Chondrocyte (in vitro differentiated cells): ENCODE measurements around the gene RPL34. TPM values are rescaled to one million over a fixed set of nuclear protein-coding genes. Genes with fewer than 3 reads are reported as not detected.
A peak's percentile ranks its signal among the peaks of the same experiment; 100 is the strongest.

Experiments
- DNase-seq: peaks from one replicate; pipeline ENCODE4 v3.0.0; 2021; ENCODE audit warnings: mixed read lengths, low spot score
- H3K27ac Mint-ChIP-seq: one replicate; pipeline ENCODE4 v1.8.0; 2021; ENCODE audit warnings: mild to moderate bottlenecking, moderate library complexity, mixed read lengths; ENCODE audit not compliant: unreplicated experiment
- H3K27me3 Mint-ChIP-seq: 2 replicates; pipeline ENCODE4 v1.8.0; 2021; ENCODE audit warnings: low read depth, mixed read lengths
- H3K36me3 Mint-ChIP-seq: 2 replicates; pipeline ENCODE4 v1.8.0; 2021; ENCODE audit warnings: low read depth, mixed read lengths
- H3K4me1 Mint-ChIP-seq: 2 replicates; pipeline ENCODE4 v1.8.0; 2021; ENCODE audit warnings: low read depth, mild to moderate bottlenecking, mixed read lengths
- H3K4me3 Mint-ChIP-seq: one replicate; pipeline ENCODE4 v1.8.0; 2021; ENCODE audit warnings: mild to moderate bottlenecking, moderate library complexity, mixed read lengths; ENCODE audit not compliant: unreplicated experiment
- H3K9me3 Mint-ChIP-seq: 2 replicates; pipeline ENCODE4 v1.8.0; 2021; ENCODE audit warnings: low read depth, mixed read lengths
- total RNA-seq: library from RNA; stranded (reverse); gene quantifications from 3 replicates; pipeline ENCODE4 v1.2.1, GENCODE V29; 2021
- TF ChIP-seq, protein P1 (sequence below): fragments of 200-600 bp; sonication (generic); IDR thresholded peaks from 2 replicates; pipeline ENCODE4 v1.5.0; 2021; ENCODE audit warnings: antibody characterized with exemption, mild to moderate bottlenecking, moderate library complexity

RPL34 gene
- total RNA-seq, 1 donor from 2014 or later, result 741 TPM

DNA sequence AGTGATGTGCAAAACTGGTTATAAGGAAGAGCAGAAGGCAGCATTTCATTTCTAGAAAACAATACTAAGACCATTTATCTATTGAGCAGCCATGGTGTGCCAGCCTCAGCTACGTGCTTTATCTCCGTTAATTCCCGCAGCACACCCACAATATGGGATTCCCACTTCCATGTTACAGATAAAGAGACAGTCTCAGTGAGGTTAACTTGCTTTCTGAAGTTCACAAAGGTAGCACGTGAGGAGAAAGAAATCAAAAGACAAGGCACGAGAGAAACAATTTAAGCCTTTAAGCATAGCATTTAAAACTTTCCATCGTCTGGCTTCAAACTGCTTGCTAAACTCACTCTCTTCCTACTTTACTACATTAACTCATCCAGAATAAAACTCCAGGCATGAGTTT lies 8.0 kb upstream of the RPL34 start:
- H3K36me3 Mint-ChIP-seq, result peaks cover 6% of the 10 kb centered on the region
- TF ChIP-seq, protein P1, sequence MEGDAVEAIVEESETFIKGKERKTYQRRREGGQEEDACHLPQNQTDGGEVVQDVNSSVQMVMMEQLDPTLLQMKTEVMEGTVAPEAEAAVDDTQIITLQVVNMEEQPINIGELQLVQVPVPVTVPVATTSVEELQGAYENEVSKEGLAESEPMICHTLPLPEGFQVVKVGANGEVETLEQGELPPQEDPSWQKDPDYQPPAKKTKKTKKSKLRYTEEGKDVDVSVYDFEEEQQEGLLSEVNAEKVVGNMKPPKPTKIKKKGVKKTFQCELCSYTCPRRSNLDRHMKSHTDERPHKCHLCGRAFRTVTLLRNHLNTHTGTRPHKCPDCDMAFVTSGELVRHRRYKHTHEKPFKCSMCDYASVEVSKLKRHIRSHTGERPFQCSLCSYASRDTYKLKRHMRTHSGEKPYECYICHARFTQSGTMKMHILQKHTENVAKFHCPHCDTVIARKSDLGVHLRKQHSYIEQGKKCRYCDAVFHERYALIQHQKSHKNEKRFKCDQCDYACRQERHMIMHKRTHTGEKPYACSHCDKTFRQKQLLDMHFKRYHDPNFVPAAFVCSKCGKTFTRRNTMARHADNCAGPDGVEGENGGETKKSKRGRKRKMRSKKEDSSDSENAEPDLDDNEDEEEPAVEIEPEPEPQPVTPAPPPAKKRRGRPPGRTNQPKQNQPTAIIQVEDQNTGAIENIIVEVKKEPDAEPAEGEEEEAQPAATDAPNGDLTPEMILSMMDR, result no peak
- no peak overlapping the region for H3K4me3 Mint-ChIP-seq
- H3K27ac Mint-ChIP-seq, result no peak overlapping the region
- no peaks in the 10 kb centered on the region for H3K27me3 Mint-ChIP-seq
- H3K9me3 Mint-ChIP-seq, result peaks cover 12% of the 10 kb centered on the region
- H3K4me1 Mint-ChIP-seq, result no peaks in the 10 kb centered on the region
- DNase-seq, result no peak

- H3K36me3 Mint-ChIP-seq, result peaks cover 22% of the 10 kb centered on the region
- H3K4me3 Mint-ChIP-seq, result peak overlapping the region; percentile 85
- no peaks in the 10 kb centered on the region for H3K27me3 Mint-ChIP-seq
- H3K9me3 Mint-ChIP-seq, result peaks cover 12% of the 10 kb centered on the region
- DNase-seq, result no peak
- peak overlapping the region; percentile 89 for H3K27ac Mint-ChIP-seq
- TF ChIP-seq, protein P1, result no peak
- H3K4me1 Mint-ChIP-seq, result peaks cover 46% of the 10 kb centered on the region
These were observed 840 bp upstream of the RPL34 start for GRCh38 chr4:108619372-108620100.

DNA sequence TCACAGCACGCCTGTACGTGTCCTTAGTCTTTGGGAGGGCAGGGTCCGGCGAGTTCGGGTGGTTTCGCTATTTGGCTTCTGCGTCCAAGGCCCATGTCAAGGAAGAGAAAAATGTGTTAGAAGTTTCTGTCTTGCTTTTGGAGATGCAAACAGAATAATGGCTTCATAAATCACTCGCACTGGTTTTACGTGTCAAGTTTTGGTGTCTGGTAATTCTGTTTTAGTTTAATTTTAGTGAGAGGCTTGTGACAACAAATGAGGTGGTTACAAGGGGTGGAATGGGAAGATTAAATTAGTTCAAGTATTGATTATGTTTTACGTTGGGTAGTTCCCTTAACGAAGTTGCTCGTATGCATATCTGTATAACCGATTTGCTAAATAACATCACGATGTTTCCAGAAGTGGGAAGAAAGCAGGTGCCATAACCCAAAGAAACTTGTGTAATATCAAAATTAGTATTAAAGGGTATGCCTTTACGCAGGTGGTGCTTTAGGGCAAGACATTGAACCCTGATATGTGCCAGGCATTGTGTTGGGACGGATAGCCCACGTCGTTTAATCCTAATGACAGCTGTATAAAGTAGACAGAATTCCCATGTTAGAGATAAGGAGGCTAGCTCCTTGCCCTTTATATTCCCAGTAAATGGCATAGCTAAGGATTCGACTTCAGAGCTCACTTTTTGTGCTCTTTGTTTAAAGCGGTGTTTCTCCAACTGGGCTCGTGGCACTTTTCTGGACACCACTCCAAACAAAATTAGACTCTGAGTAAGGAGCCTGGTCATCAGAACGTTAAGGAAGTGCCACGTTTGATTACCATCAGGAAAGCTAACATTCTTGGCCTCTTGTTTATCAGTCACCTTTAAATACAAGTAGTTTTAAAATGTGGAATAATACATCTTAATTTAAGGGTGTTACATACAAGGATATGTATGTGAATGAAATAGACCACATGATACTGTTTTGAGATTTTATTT lies 843 bp downstream of the RPL34 start:
- Mint-ChIP-seq H3K9me3 (peaks cover 3% of the 10 kb centered on the region), H3K27ac (peak overlapping the region; percentile 89), H3K4me1 (peaks cover 52% of the 10 kb centered on the region), H3K36me3 (peaks cover 29% of the 10 kb centered on the region), H3K27me3 (no peaks in the 10 kb centered on the region), H3K4me3 (peak overlapping the region; percentile 85)
- TF ChIP-seq, protein P1, result no peak
- DNase-seq, result no peak

GRCh38 chr4:108622022-108622421 lies 1.6 kb downstream of the RPL34 start:
- DNase-seq, result no peak
- H3K27me3 Mint-ChIP-seq, result no peaks in the 10 kb centered on the region
- H3K4me3 Mint-ChIP-seq, result peak overlapping the region; percentile 85
- no peaks in the 10 kb centered on the region for H3K9me3 Mint-ChIP-seq
- TF ChIP-seq, protein P1, result no peak
- H3K4me1 Mint-ChIP-seq, result peaks cover 52% of the 10 kb centered on the region
- no peak overlapping the region for H3K27ac Mint-ChIP-seq
- peaks cover 33% of the 10 kb centered on the region for H3K36me3 Mint-ChIP-seq

GRCh38 chr4:108622828-108623227 lies 2.5 kb downstream of the RPL34 start:
- Mint-ChIP-seq H3K4me1 (peaks cover 52% of the 10 kb centered on the region), H3K27me3 (no peaks in the 10 kb centered on the region), H3K4me3 (peak overlapping the region; percentile 8), H3K36me3 (peaks cover 33% of the 10 kb centered on the region), H3K27ac (peak overlapping the region; percentile 42), H3K9me3 (no peaks in the 10 kb centered on the region)
- DNase-seq, result no peak
- TF ChIP-seq, protein P1, result no peak
